Activated effector memory CD4-positive, alpha-beta T cell treated with anti-CD3 and anti-CD28 coated beads, Interleukin-2, amount 50 U/mL, for 16 hours (primary cell): ENCODE results near the gene DELE1.
"Not testable (repeated sequence)": the region's sequence is repeated elsewhere in the genome, so short reads cannot be mapped to it uniquely, and the experiment has no call there.

ENCODE experiments used
- DNase-seq: peaks from one replicate; pipeline ENCODE4 v3.0.0-alpha.2; 2020

Gene DELE1

GRCh38 chr5:141890429-141890828 is 33.2 kb upstream of the DELE1 start:
- not testable (repeated sequence) for DNase-seq

GRCh38 chr5:141897425-141897824 is 26.2 kb upstream of the DELE1 start:
- no peak for DNase-seq

GRCh38 chr5:141898448-141899049 is 25.1 kb upstream of the DELE1 start:
- no peak for DNase-seq

GRCh38 chr5:141902015-141902814 is 21.5 kb upstream of the DELE1 start:
- DNase-seq = no peak

- no peak for DNase-seq
Measured at GRCh38 chr5:141903261-141903660, 20.4 kb upstream of the DELE1 start.

- no peak for DNase-seq
Measured at GRCh38 chr5:141904551-141904950, 19.1 kb upstream of the DELE1 start.

GRCh38 chr5:141906517-141906916 is 17.2 kb upstream of the DELE1 start:
- DNase-seq = no peak

- DNase-seq = no peak
Measured at GRCh38 chr5:141906972-141907371, 16.7 kb upstream of the DELE1 start.

GRCh38 chr5:141908796-141909195 is 14.9 kb upstream of the DELE1 start:
- no peak for DNase-seq

GRCh38 chr5:141909212-141909611 is 14.5 kb upstream of the DELE1 start:
- DNase-seq = no peak

- DNase-seq = no peak
Measured at GRCh38 chr5:141910271-141910673, 13.4 kb upstream of the DELE1 start.

GRCh38 chr5:141913560-141914198 is 10.0 kb upstream of the DELE1 start:
- no peak for DNase-seq

- DNase-seq = no peak
Measured at GRCh38 chr5:141914199-141914743, 9.4 kb upstream of the DELE1 start.

GRCh38 chr5:141914797-141915196 is 8.9 kb upstream of the DELE1 start:
- no peak for DNase-seq

GRCh38 chr5:141915881-141916336 is 7.8 kb upstream of the DELE1 start:
- no peak for DNase-seq

- DNase-seq = no peak
Measured at GRCh38 chr5:141916522-141916921, 7.1 kb upstream of the DELE1 start.

GRCh38 chr5:141917760-141918159 is 5.9 kb upstream of the DELE1 start:
- DNase-seq = no peak

- DNase-seq = no peak
Measured at GRCh38 chr5:141919218-141920119, 4.2 kb upstream of the DELE1 start.

- no peak for DNase-seq
Measured at GRCh38 chr5:141920771-141921170, 2.9 kb upstream of the DELE1 start.

- not testable (repeated sequence) for DNase-seq
Measured at GRCh38 chr5:141922827-141923447, 734 bp upstream of the DELE1 start.

- no peak for DNase-seq
Measured at GRCh38 chr5:141926434-141926833, 2.8 kb downstream of the DELE1 start.

- DNase-seq = no peak
Measured at GRCh38 chr5:141928051-141928450, 4.4 kb downstream of the DELE1 start.
